Measurements from ENCODE around the gene INPPL1.

DNA sequence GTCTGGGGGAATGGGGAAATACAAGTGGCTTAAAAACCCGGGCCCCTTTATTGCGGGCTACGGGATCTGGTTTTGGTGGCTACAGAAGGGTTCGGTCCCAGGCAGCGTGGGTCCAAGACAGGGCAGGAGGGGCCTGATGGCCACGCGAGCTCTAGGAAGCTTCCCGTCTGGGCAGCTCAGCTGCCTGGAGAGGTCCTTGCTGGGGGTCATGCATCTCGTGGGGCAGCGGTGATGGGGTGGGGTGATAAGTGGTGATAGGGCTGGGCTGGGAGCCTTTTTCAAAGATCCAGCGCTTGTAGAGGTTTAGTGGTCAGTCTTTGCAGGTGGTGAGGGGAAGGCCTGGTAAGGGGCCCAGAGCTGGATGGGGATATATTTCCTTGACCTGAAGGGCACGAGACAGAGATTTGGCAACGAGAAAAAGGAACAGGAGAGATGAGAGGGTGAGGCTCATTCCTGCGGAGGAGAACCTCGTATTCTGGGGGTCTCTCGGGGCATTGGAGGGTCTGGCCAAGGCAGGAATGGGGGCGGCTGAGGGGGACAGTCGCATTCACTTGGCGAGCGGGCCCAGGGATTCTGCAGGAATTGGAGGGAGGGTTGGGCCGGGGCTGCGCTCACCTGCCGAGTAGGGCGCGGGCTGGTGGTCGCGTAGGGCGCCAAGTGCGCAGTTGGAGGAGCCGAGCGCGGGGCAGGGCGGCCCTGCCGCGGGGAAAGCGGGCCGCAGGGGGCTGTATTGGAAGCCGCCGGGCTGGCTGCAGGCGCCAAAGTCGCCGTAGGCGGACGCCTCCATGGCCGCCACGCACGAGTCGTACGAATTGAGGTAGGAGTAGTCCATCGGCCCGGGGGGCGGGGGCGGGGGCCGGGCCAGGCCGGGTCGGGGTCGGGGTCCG lies 18.8 kb downstream of the INPPL1 start:
- TF ChIP-seq, protein P1, sequence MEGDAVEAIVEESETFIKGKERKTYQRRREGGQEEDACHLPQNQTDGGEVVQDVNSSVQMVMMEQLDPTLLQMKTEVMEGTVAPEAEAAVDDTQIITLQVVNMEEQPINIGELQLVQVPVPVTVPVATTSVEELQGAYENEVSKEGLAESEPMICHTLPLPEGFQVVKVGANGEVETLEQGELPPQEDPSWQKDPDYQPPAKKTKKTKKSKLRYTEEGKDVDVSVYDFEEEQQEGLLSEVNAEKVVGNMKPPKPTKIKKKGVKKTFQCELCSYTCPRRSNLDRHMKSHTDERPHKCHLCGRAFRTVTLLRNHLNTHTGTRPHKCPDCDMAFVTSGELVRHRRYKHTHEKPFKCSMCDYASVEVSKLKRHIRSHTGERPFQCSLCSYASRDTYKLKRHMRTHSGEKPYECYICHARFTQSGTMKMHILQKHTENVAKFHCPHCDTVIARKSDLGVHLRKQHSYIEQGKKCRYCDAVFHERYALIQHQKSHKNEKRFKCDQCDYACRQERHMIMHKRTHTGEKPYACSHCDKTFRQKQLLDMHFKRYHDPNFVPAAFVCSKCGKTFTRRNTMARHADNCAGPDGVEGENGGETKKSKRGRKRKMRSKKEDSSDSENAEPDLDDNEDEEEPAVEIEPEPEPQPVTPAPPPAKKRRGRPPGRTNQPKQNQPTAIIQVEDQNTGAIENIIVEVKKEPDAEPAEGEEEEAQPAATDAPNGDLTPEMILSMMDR (IDR thresholded peaks at IDR 0.05), result no peak
- TF ChIP-seq POLR2AphosphoS5 (IDR thresholded peaks at IDR 0.05) (no peak), EP300 (IDR thresholded peaks at IDR 0.05) (no peak), POLR2A (IDR thresholded peaks at IDR 0.05) (no peak)

Data from sigmoid colon (tissue), 4 donors.